Measurements from ENCODE around the gene OXSR1.
A peak's percentile ranks its signal among the peaks of the same experiment; 100 is the strongest.

Gene OXSR1

GRCh38 chr3:38164952-38165721, at the start of gene OXSR1:
TSS of gene OXSR1 (plus strand) at chr3:38165537. CDS start at chr3:38165877, 340 bp downstream.
- DNase-seq (ENCODE audit: low read depth) = peak; percentile 92

GRCh38 chr3:38115645-38116427, 49.5 kb upstream of the OXSR1 start:
- DNase-seq (ENCODE audit: low read depth) = no peak

- no peak for DNase-seq (ENCODE audit: low read depth)
These were observed 48.7 kb upstream of the OXSR1 start for GRCh38 chr3:38116471-38117162.

GRCh38 chr3:38117163-38117716, 48.1 kb upstream of the OXSR1 start:
- DNase-seq (ENCODE audit: low read depth) = no peak

- DNase-seq (ENCODE audit: low read depth) = peak; percentile 34
These were observed 47.5 kb upstream of the OXSR1 start for GRCh38 chr3:38117748-38118420.

GRCh38 chr3:38118421-38119247, 46.7 kb upstream of the OXSR1 start:
- no peak for DNase-seq (ENCODE audit: low read depth)

GRCh38 chr3:38119248-38119544, 46.1 kb upstream of the OXSR1 start:
- no peak for DNase-seq (ENCODE audit: low read depth)

- DNase-seq (ENCODE audit: low read depth) = no peak
These were observed 45.3 kb upstream of the OXSR1 start for GRCh38 chr3:38119821-38120692.

- DNase-seq (ENCODE audit: low read depth) = no peak
These were observed 44.5 kb upstream of the OXSR1 start for GRCh38 chr3:38120693-38121450.

GRCh38 chr3:38121451-38121831, 43.9 kb upstream of the OXSR1 start:
- no peak for DNase-seq (ENCODE audit: low read depth)

GRCh38 chr3:38121832-38122461, 43.4 kb upstream of the OXSR1 start:
- DNase-seq (ENCODE audit: low read depth) = no peak

- DNase-seq (ENCODE audit: low read depth) = no peak
These were observed 42.5 kb upstream of the OXSR1 start for GRCh38 chr3:38122712-38123290.

GRCh38 chr3:38124324-38125122, 40.8 kb upstream of the OXSR1 start:
- no peak for DNase-seq (ENCODE audit: low read depth)

GRCh38 chr3:38125305-38126120, 39.8 kb upstream of the OXSR1 start:
- DNase-seq (ENCODE audit: low read depth) = no peak

GRCh38 chr3:38126121-38126892, 39.0 kb upstream of the OXSR1 start:
- DNase-seq (ENCODE audit: low read depth) = no peak

All from activated T-helper 9 cell treated with anti-CD3 and anti-CD28 coated beads, Interleukin-2, amount 50 U/mL, for 16 hours (primary cell).